H1 (cell line): ENCODE data around the gene PPP1CC. TPM values are rescaled to one million over a fixed set of nuclear protein-coding genes. Genes with fewer than 3 reads are reported as not detected.

Experiments
- CBX5 ChIP-seq: fragments of 300-800, 300-1000 bp; sonication (generic); IDR thresholded peaks from 2 replicates; pipeline ENCODE4 v1.7.1; 2016; ENCODE audit warnings: antibody characterized with exemption, low read length, low read depth
- CHD2 ChIP-seq: IDR thresholded peaks from 2 replicates; pipeline ENCODE4 v1.6.1; 2012; ENCODE audit warnings: low read length, improper control_type of control experiment
- FOSL1 ChIP-seq: IDR thresholded peaks from 2 replicates; pipeline ENCODE4 v1.6.1; 2011; ENCODE audit warnings: mild to moderate bottlenecking, low read depth, low read length, moderate library complexity; ENCODE audit not compliant: insufficient read depth
- MAFK ChIP-seq: IDR thresholded peaks from 2 replicates; pipeline ENCODE4 v1.6.1; 2012; ENCODE audit warnings: low read depth, mild to moderate bottlenecking, improper control_type of control experiment, low read length
- RBBP5 ChIP-seq: IDR thresholded peaks from 2 replicates; pipeline ENCODE4 v1.7.1; 2012; ENCODE audit warnings: low read depth, mild to moderate bottlenecking, inconsistent platforms, low read length, moderate library complexity, borderline replicate concordance
- RFX5 ChIP-seq: IDR thresholded peaks from 2 replicates; pipeline ENCODE4 v1.6.1; 2011; ENCODE audit warnings: low read depth, low read length, improper control_type of control experiment, borderline replicate concordance
- ZNF274 ChIP-seq: IDR thresholded peaks from 2 replicates; pipeline ENCODE4 v1.7.0; 2012; ENCODE audit warnings: low read length, borderline replicate concordance; ENCODE audit errors: extremely low read depth
- polyA plus RNA-seq, 7 experiments: library from polyadenylated mRNA; depleted of rRNA in 3 of 7; stranded (reverse) in 5 of 7; unstranded in 2 of 7; fragments of >200 nt in 5 of 7; fragments of 200-250 nt in 2 of 7; gene quantifications; 1 replicate in 5 of 7; 2 replicates in 1 of 7; 4 replicates in 1 of 7; pipeline versions ENCODE4 v1.2.1 to v1.2.3, GENCODE V29; 2011 to 2013; ENCODE audit warnings: missing spikeins in 2 of 7, mixed read lengths in 2 of 7
- total RNA-seq: library from RNA; stranded (reverse); fragmentation: NEBNext Ultra II Directional; extraction: Animal tissue kit (Norgen Biotek cat#: 25700); gene quantifications from 2 replicates; pipeline ENCODE4 v1.2.1, GENCODE V29; 2021
- TF ChIP-seq, protein P1 (sequence below): fragments of 300-600 bp; sonication (generic); IDR thresholded peaks from 2 replicates; pipeline ENCODE4 v1.7.1; 2012; ENCODE audit warnings: low read length, moderate library complexity, mild to moderate bottlenecking, inconsistent platforms; ENCODE audit not compliant: insufficient replicate concordance
- TF ChIP-seq, protein P2 (sequence below): IDR thresholded peaks from 2 replicates; pipeline ENCODE4 v1.6.1; 2012; ENCODE audit warnings: inconsistent platforms
- TF ChIP-seq, protein P3 (sequence below): IDR thresholded peaks from 2 replicates; pipeline ENCODE4 v1.6.1; 2012; ENCODE audit warnings: inconsistent platforms

Gene PPP1CC
- total and polyA plus RNA-seq, 2 of the 8 experiments (the other 6 are each of a cell fraction or from before 2014, with no cell fraction given): 193 to 350 TPM

DNA sequence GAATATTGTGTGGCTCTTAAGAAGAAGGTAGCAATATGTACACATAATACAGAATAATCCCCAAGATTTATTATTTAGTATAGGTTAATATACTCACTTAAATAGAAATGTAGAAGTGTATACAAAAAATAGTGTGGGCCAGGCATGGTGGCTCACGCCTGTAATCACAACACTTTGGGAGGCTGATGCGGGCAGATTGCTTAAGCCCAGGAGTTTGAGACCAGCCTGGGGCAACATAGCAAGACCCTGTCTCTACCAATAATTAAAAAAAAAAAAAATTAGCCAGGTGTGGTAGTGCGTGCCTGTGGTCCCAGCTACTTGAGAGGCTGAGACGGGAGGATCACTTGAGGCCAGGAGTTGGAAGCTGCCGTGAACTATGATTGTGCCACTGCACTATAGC is 38.5 kb downstream of the PPP1CC start (continued):
- TF ChIP-seq, protein P1, sequence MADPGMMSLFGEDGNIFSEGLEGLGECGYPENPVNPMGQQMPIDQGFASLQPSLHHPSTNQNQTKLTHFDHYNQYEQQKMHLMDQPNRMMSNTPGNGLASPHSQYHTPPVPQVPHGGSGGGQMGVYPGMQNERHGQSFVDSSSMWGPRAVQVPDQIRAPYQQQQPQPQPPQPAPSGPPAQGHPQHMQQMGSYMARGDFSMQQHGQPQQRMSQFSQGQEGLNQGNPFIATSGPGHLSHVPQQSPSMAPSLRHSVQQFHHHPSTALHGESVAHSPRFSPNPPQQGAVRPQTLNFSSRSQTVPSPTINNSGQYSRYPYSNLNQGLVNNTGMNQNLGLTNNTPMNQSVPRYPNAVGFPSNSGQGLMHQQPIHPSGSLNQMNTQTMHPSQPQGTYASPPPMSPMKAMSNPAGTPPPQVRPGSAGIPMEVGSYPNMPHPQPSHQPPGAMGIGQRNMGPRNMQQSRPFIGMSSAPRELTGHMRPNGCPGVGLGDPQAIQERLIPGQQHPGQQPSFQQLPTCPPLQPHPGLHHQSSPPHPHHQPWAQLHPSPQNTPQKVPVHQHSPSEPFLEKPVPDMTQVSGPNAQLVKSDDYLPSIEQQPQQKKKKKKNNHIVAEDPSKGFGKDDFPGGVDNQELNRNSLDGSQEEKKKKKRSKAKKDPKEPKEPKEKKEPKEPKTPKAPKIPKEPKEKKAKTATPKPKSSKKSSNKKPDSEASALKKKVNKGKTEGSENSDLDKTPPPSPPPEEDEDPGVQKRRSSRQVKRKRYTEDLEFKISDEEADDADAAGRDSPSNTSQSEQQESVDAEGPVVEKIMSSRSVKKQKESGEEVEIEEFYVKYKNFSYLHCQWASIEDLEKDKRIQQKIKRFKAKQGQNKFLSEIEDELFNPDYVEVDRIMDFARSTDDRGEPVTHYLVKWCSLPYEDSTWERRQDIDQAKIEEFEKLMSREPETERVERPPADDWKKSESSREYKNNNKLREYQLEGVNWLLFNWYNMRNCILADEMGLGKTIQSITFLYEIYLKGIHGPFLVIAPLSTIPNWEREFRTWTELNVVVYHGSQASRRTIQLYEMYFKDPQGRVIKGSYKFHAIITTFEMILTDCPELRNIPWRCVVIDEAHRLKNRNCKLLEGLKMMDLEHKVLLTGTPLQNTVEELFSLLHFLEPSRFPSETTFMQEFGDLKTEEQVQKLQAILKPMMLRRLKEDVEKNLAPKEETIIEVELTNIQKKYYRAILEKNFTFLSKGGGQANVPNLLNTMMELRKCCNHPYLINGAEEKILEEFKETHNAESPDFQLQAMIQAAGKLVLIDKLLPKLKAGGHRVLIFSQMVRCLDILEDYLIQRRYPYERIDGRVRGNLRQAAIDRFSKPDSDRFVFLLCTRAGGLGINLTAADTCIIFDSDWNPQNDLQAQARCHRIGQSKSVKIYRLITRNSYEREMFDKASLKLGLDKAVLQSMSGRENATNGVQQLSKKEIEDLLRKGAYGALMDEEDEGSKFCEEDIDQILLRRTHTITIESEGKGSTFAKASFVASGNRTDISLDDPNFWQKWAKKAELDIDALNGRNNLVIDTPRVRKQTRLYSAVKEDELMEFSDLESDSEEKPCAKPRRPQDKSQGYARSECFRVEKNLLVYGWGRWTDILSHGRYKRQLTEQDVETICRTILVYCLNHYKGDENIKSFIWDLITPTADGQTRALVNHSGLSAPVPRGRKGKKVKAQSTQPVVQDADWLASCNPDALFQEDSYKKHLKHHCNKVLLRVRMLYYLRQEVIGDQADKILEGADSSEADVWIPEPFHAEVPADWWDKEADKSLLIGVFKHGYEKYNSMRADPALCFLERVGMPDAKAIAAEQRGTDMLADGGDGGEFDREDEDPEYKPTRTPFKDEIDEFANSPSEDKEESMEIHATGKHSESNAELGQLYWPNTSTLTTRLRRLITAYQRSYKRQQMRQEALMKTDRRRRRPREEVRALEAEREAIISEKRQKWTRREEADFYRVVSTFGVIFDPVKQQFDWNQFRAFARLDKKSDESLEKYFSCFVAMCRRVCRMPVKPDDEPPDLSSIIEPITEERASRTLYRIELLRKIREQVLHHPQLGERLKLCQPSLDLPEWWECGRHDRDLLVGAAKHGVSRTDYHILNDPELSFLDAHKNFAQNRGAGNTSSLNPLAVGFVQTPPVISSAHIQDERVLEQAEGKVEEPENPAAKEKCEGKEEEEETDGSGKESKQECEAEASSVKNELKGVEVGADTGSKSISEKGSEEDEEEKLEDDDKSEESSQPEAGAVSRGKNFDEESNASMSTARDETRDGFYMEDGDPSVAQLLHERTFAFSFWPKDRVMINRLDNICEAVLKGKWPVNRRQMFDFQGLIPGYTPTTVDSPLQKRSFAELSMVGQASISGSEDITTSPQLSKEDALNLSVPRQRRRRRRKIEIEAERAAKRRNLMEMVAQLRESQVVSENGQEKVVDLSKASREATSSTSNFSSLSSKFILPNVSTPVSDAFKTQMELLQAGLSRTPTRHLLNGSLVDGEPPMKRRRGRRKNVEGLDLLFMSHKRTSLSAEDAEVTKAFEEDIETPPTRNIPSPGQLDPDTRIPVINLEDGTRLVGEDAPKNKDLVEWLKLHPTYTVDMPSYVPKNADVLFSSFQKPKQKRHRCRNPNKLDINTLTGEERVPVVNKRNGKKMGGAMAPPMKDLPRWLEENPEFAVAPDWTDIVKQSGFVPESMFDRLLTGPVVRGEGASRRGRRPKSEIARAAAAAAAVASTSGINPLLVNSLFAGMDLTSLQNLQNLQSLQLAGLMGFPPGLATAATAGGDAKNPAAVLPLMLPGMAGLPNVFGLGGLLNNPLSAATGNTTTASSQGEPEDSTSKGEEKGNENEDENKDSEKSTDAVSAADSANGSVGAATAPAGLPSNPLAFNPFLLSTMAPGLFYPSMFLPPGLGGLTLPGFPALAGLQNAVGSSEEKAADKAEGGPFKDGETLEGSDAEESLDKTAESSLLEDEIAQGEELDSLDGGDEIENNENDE: no peak
- TF ChIP-seq MAFK (no peak), CHD2 (no peak), CBX5 (no peak), FOSL1 (no peak), ZNF274 (no peak), RBBP5 (no peak), RFX5 (no peak)
- TF ChIP-seq, protein P2, sequence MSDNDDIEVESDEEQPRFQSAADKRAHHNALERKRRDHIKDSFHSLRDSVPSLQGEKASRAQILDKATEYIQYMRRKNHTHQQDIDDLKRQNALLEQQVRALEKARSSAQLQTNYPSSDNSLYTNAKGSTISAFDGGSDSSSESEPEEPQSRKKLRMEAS: no peak
- TF ChIP-seq, protein P3, sequence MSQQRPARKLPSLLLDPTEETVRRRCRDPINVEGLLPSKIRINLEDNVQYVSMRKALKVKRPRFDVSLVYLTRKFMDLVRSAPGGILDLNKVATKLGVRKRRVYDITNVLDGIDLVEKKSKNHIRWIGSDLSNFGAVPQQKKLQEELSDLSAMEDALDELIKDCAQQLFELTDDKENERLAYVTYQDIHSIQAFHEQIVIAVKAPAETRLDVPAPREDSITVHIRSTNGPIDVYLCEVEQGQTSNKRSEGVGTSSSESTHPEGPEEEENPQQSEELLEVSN: no peak
